Left renal pelvis (tissue), 4 donors: ENCODE measurements around the gene HPSE2. TPM values are rescaled to one million over a fixed set of nuclear protein-coding genes. Genes with fewer than 3 reads are reported as not detected.
A peak's percentile ranks its signal among the peaks of the same experiment; 100 is the strongest.
"Not testable (repeated sequence)": the region's sequence is repeated elsewhere in the genome, so short reads cannot be mapped to it uniquely, and the experiment has no call there.

Experiments used
- DNase-seq, 4 donors: peaks; one replicate each; pipeline ENCODE4 v3.0.0-alpha.2; 2013; ENCODE audit warnings: low read depth in 4 of 4, low spot score in 3 of 4
- polyA plus RNA-seq, 4 donors: library from polyadenylated mRNA; unstranded; fragments of 120-200 nt; gene quantifications; one replicate each; pipeline ENCODE4 v1.2.1, GENCODE V29; 2013; ENCODE audit not compliant: insufficient read length in 4 of 4

HPSE2 gene
- polyA plus RNA-seq: 10 to 100 TPM in 1 of 4 donors, 1 to 10 TPM in 3; 1.3 to 12.6 (median 1.7) TPM

DNA sequence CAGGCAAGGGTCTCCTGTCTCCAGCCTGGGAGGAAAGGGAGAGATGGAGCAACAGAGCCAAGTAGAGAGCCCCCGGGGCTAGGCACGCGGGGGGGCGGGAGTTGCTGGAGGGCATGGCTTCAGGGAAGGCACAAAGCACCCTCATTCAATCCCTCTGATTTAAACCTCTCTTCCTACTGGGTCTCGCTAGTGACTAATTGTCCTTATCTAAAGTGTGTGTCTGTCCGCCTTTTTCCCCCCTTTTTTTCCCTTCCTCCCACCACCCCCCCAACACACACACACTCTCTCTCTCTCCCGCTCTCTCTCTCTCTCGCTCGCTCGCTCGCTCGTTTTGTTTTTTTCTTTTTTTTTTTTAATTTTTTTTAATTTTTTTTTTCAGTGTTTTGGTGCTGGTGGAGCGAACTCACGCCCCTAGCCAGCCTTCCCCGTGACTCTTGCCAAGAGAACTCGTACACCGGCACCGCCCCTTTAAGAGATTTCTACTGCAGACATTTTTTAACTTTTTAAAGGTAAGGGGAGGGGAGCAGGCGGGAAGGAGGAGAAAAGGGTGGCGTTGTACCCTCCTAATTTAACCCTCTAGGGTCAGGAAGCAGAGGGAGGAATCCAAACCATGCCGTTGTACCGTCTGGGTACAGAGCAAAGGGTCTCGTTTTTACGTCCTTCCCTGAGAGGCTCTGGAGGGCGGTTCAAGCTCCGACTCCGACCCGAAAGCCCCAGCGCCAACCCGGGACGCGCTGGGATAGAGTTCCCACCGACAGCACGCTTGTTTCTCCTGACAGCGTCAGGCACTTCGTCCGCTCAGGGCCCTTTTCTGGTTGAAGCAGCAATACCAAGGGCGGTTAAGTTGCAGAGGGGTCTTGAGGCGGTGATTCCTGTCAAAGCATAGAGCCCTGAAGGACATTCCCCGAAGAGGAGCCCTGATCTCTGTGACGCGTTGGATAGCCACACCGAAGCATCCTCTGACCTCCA, at the start of gene HPSE2:
HPSE2 (minus strand) TSS at position 195 of the 969 bp plus-strand sequence.
- DNase-seq: no peak

GRCh38 chr10:99280472-99280871, 44.8 kb upstream of the HPSE2 start:
- DNase-seq: no peak

DNA sequence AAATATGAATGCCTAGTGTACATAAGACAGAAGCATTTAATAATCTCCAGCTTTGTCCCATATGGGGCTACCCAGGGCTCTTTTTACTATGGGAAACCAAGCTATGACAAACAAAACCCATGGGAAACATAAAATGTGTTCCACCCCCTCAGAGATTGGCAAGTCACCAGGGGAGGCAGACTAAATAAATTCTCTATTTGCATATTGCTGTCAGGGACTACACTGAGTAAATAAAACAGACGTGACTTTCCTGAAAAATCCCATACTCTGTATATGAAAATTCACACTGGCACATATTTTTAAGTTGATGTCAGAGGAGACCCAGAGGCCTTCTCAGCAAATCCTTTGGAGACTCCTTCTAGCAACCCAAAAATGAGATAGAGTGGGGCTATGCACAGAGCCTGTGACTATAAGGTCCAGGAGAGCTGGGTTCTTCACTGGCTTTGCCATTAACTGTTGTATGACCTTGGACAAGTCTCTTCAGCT, 44.0 kb upstream of the HPSE2 start:
- peak in 3 of 4 donors; percentile 20 to 31 (median 25) for DNase-seq

- no peak for DNase-seq
Observed at GRCh38 chr10:99276848-99277486, 41.3 kb upstream of the HPSE2 start.

- DNase-seq: no peak
Observed at GRCh38 chr10:99266383-99266782, 30.7 kb upstream of the HPSE2 start.

- DNase-seq: no peak
Observed at GRCh38 chr10:99248824-99249223, 13.2 kb upstream of the HPSE2 start.

DNA sequence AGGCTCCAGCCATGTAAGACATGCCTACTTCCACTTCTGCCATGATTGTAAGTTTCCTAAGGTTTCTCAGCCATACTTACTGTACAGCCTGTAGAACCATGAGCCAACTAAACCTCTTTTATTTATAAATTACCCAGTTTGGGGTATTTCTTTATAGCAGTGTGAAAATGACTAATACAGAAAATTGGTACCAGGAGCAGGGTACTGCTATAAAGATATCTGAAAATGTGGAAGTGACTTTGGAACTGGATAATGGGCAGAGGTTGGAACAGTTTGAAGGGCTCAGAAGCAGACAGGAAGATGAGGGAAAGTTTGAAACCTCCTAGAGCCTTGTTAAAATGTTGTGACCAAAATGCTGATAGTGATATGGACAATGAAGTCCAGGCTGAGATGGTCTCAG, 12.2 kb upstream of the HPSE2 start:
- not testable (repeated sequence) for DNase-seq

DNA sequence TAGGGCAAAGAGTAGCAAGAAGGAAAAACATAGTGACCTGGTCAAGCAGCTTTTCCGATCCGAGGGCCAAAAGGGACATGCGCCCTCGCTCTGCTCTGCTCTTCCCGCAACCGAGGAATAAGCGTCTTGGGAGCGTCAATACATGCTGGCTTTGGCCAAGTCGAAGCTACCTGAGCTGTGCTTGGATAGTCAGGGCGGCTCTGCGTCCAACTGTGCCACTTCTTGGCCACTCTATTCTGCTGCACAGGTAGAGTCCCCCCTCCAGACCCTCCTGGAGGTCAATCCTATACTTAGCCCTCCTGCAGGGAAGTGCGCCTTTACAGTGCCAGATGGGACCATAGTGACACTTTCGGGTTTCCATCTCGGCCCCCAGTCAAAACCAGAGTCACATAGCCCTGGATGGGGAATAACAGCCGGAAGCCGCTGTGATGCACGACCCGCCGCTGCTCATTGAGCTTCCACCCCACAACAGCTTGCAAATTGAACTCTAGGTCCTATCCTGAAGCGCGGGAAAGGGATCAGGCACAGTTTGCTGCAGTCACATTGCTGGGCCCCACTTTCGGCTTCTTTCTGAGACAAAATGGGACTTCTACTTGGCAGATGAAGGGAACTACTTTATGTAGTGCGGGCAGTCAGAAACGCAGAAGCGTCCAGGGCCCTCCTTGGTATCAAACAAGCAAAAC, 1.1 kb upstream of the HPSE2 start:
- no peak for DNase-seq

DNA sequence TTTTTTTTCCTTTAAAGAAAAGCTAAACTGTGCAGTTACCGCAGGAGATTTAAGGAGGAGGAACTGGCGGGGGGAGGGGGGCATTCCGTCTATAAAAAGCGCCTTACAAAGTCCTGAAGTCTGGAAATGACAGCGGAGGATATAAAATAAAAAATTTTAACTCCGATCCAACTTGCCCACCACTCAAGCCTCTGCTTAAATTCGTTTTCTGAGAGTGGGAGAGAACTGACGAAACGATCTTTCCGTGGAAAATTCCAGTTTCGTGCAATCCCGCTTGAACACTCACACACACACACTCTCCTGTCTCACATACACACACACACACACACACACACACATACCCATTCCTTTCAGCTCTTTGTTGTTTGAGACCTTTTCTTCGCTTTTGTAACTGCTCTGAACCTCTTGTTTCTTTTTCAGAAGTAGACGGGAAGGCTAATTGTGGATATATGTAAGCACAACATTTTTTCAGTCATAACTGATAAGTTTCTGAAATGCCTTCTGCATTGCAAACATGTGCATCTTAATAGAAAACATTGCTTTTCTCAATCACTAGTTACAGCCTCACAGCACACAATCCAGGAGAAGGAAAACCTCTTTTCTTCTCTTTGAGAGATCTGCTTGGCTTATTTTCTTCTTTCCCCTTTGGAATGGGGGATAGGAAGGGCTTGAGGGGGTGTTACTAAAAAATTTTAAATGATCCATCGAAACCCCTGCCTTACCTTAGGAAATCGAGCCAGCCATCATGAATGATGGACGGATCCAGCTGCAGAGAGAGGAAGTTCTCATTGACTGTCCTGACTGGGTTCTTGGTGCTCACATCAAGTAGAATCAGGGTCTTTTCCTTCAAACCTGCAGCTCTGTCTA, 628 bp downstream of the HPSE2 start:
- no peak for DNase-seq

DNA sequence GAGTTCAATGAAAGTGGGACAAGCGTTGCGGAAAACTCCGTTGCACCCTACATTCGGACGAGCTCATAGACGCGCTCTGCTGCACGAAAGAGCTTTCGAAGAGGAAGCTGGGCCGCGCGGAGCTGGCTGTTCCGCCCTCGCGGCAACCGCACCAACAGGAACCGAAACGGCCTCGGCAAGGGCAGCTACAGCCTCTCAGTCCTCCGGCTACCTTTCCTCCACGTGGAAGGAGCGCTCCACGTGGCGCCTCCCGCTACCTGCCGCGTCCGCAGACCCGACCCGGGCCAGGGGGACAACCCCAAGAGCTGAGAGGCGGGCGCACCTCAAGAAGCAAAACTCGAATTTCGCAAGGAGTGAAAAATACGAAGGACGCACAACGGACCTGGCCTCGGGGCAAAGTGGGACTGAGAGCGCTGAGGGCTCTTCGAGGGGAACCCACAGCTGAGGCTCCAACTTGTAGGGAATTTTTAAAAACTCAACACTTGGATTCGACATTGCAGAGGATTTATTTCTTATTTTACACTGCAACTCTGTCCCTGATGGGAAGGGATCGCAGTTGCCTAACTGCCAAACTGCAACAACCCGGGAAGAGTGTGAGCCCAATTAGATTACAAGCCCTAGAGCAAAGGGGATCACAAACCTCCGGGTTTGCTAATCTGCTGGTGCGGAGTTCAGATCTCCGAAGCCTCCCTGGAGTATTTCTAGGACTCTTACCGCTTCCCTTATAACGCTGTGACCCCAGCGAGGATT, 1.4 kb downstream of the HPSE2 start:
- no peak for DNase-seq

DNA sequence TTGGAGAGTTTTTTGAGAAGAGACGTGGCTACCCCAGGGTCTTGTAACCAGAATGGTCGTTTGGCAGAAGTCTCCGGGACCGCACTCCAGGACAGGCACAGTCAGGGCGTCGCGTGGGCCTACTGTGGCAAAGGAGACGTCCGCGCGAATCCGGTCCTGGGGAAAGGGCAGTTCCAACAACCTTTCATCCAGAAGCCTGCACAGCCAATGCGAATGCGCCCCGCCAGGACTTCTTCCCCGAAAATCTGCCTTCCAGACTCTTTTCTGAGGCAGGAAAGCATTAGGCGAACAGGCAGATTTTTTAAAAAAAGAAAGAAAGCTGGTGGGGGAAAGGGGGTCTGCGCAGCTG, 2.0 kb downstream of the HPSE2 start:
- DNase-seq: no peak

DNA sequence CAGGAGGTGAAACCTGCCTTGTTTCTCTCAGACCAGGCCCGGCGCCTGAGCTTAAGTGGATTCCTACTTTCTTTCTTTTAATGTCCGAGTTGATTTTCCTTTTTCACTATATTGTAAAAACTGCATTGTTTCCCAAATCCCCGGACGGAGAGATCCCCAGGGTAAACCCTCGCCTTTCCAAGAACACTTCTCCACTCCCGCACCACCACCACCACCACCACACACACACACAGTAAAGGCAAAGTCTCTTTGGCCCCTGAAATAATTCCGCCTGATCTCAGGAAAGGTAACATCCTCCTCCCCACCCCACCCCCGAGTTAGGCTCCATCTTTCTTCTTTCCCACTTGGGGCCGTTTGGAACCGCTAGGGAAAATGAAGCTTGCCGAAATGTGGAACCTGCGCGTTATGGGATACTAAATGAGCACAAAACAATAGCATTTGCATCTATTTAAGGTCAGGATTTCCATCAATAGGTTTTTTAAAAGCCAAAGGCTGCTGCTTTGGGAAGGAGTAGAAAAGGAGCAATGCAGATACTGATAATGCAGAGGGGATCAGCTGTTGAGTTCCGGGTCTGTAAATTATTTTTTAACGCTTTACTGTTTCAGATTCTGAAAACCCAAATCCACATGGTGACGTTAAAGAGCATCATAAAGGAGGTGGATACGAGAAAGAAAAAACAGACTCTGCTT, 2.5 kb downstream of the HPSE2 start:
- DNase-seq: no peak

- no peak for DNase-seq
Observed at GRCh38 chr10:99232360-99232999, 3.2 kb downstream of the HPSE2 start.

- DNase-seq: no peak
Observed at GRCh38 chr10:99224766-99225165, 10.9 kb downstream of the HPSE2 start.

DNA sequence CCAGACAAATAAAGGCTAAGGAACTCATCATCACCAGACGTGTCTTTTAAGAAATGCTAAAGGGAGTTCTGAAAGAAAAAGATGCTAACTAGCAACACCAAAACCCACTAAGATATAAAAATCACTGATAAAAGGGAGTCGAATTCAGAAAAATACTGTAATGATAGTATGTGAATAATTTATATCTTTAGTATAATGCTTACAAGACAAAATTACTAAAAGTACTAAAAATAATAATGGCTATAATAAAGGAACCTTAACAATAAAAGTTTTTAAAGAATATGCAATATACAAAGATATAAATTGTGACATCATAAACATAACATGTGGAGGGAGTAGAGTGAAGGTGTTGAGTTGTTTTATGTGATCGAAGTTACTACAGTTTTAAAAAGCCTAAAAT, 28.3 kb downstream of the HPSE2 start:
- no peak for DNase-seq

DNA sequence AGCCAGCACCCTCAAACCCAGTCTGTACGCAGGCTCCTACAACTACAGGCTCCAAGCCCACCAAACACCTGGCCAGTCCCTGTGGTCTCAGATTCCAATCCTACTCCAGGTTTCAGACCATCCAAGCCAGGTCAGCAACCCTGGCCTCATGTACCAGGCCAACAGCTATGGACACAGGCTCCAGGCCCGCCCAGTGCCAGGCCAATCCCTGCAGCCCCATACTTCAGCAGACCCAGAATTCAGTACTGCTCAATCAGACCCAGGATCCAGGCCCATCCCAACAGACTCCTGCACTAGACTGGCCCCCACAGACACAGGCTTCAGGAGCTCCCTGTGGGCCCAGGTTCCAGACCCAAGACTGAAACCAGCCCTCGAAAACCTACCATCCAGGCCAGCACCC, 32.3 kb downstream of the HPSE2 start:
- no peak for DNase-seq

GRCh38 chr10:99172950-99173349, 62.7 kb downstream of the HPSE2 start:
- no peak for DNase-seq

DNA sequence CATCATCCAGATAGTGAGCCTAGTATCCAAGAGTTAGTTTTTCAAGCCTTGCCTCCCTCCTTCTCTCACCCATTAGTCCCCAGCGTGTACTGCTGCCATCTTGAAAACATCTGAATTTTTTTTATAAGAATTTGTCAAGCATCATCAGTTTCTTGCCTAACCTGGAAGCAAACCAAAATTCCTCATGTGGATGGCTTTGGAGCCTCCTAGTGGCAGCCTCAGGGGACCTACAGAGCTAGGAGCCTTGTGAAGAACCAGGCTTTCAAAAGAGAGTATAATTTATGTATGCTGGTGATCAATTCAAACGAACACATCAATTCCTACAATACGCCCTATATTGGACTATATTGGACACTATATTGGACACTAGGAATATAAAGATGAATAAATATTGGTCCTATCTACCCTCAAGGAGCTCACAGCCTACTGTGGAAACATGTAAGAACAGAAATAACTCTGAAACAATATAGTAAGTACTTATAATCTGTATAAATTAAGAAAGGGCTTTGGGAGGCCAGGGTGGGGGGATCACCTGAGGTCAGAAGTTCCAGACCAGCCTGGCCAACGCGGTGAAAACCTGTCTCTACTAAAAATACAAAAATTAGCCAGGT, 63.4 kb downstream of the HPSE2 start:
- peak; percentile 8 to 32 (median 16) for DNase-seq
